ENCODE measurements around the gene EPHA3.

GRCh38 chr3:89280822-89281365, 173.5 kb downstream of the EPHA3 start:
- TF ChIP-seq, protein P1, sequence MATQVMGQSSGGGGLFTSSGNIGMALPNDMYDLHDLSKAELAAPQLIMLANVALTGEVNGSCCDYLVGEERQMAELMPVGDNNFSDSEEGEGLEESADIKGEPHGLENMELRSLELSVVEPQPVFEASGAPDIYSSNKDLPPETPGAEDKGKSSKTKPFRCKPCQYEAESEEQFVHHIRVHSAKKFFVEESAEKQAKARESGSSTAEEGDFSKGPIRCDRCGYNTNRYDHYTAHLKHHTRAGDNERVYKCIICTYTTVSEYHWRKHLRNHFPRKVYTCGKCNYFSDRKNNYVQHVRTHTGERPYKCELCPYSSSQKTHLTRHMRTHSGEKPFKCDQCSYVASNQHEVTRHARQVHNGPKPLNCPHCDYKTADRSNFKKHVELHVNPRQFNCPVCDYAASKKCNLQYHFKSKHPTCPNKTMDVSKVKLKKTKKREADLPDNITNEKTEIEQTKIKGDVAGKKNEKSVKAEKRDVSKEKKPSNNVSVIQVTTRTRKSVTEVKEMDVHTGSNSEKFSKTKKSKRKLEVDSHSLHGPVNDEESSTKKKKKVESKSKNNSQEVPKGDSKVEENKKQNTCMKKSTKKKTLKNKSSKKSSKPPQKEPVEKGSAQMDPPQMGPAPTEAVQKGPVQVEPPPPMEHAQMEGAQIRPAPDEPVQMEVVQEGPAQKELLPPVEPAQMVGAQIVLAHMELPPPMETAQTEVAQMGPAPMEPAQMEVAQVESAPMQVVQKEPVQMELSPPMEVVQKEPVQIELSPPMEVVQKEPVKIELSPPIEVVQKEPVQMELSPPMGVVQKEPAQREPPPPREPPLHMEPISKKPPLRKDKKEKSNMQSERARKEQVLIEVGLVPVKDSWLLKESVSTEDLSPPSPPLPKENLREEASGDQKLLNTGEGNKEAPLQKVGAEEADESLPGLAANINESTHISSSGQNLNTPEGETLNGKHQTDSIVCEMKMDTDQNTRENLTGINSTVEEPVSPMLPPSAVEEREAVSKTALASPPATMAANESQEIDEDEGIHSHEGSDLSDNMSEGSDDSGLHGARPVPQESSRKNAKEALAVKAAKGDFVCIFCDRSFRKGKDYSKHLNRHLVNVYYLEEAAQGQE (IDR thresholded peaks at IDR 0.05; ENCODE audit: low read depth, low read length) = no peak
- TF ChIP-seq ATF7 (IDR thresholded peaks at IDR 0.05; ENCODE audit: low read depth) (no peak), SIN3A (IDR thresholded peaks at IDR 0.05; ENCODE audit: low read depth, low read length) (no peak), ZNF274 (IDR thresholded peaks at IDR 0.05; ENCODE audit: insufficient read depth, insufficient read length) (no peak), NFIC (IDR thresholded peaks at IDR 0.05; ENCODE audit: low read depth, low read length) (no peak), HDAC2 (IDR thresholded peaks at IDR 0.05) (no peak), BRCA1 (IDR thresholded peaks at IDR 0.05; ENCODE audit: low read depth, low read length) (no peak)
- TF ChIP-seq, protein P2, sequence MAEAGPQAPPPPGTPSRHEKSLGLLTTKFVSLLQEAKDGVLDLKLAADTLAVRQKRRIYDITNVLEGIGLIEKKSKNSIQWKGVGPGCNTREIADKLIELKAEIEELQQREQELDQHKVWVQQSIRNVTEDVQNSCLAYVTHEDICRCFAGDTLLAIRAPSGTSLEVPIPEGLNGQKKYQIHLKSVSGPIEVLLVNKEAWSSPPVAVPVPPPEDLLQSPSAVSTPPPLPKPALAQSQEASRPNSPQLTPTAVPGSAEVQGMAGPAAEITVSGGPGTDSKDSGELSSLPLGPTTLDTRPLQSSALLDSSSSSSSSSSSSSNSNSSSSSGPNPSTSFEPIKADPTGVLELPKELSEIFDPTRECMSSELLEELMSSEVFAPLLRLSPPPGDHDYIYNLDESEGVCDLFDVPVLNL (IDR thresholded peaks at IDR 0.05; ENCODE audit: low read depth, low read length) = no peak
- TF ChIP-seq, protein P3, sequence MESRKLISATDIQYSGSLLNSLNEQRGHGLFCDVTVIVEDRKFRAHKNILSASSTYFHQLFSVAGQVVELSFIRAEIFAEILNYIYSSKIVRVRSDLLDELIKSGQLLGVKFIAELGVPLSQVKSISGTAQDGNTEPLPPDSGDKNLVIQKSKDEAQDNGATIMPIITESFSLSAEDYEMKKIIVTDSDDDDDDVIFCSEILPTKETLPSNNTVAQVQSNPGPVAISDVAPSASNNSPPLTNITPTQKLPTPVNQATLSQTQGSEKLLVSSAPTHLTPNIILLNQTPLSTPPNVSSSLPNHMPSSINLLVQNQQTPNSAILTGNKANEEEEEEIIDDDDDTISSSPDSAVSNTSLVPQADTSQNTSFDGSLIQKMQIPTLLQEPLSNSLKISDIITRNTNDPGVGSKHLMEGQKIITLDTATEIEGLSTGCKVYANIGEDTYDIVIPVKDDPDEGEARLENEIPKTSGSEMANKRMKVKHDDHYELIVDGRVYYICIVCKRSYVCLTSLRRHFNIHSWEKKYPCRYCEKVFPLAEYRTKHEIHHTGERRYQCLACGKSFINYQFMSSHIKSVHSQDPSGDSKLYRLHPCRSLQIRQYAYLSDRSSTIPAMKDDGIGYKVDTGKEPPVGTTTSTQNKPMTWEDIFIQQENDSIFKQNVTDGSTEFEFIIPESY (IDR thresholded peaks at IDR 0.05) = no peak
- TF ChIP-seq, protein P4, sequence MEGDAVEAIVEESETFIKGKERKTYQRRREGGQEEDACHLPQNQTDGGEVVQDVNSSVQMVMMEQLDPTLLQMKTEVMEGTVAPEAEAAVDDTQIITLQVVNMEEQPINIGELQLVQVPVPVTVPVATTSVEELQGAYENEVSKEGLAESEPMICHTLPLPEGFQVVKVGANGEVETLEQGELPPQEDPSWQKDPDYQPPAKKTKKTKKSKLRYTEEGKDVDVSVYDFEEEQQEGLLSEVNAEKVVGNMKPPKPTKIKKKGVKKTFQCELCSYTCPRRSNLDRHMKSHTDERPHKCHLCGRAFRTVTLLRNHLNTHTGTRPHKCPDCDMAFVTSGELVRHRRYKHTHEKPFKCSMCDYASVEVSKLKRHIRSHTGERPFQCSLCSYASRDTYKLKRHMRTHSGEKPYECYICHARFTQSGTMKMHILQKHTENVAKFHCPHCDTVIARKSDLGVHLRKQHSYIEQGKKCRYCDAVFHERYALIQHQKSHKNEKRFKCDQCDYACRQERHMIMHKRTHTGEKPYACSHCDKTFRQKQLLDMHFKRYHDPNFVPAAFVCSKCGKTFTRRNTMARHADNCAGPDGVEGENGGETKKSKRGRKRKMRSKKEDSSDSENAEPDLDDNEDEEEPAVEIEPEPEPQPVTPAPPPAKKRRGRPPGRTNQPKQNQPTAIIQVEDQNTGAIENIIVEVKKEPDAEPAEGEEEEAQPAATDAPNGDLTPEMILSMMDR (IDR thresholded peaks at IDR 0.05 in 2 of 3, conservative IDR thresholded peaks at IDR 0.05 in 1 of 3; ENCODE audit: control insufficient read depth in 2 of 3, extremely low read depth in 1 of 3, insufficient read depth in 1 of 3, low read depth in 3 of 3, low read length in 3 of 3) = no peak

All from GM12878 (cell line).